Measurements from ENCODE around the gene LIMCH1. TPM values are rescaled to one million over a fixed set of nuclear protein-coding genes. Genes with fewer than 3 reads are reported as not detected.

The LIMCH1 gene
- total RNA-seq, 1 experiment from 2014 or later: 3.3 TPM

DNA sequence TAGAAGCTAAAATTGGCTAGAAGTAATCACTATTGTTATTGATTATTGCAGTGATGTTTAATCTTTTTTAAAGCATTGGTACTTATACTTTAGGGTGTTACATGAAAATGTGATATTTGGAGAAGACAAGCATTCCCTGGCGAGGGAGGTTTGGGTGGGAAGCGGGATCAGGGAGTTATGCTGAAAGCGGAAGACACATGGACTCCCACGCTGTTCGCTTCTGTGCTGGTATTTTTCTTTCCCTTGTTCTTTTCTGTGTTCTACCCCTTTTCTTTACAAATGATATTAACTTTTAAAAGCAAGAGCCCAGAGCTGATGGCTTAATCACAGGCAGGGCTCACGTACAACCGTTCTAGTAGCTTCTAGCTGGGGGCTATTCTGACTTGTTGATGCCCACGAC is 148.9 kb downstream of the LIMCH1 start:
- no CpG with 5 or more reads among the region's 8 CpGs for WGBS (ENCODE audit: extremely low coverage, insufficient read length, low lambda C conversion rate)
- no peaks in the 10 kb centered on the region for H3K27me3 ChIP-seq (ENCODE audit: insufficient read depth, low read length)
- no peak overlapping the region for H3T11ph ChIP-seq (ENCODE audit: low read length)
- H3K14ac ChIP-seq (ENCODE audit: insufficient read depth, low read length): no peak overlapping the region
- no peak overlapping the region for H2AFZ ChIP-seq (ENCODE audit: low read length)
- no peak overlapping the region for H3K4me3 Mint-ChIP-seq
- H3K9ac ChIP-seq (ENCODE audit: extremely low read depth, insufficient read length, low read length): no peak overlapping the region
- H3K9me3 Mint-ChIP-seq: no peaks in the 10 kb centered on the region
- H3K4me1 ChIP-seq (ENCODE audit: insufficient read depth, low read length): no peaks in the 10 kb centered on the region
- H3K36me3 Mint-ChIP-seq (ENCODE audit: insufficient read depth in 1 of 3, low read depth in 3 of 3): 0 out of 7 replicates have a peak, but pooled peaks cover 0 to 1% (median 0%) of the 10 kb centered on the region in 3 experiments
- no peak overlapping the region for H3K23ac ChIP-seq (ENCODE audit: insufficient read length, low read depth, low read length)
- H3K23me2 ChIP-seq (ENCODE audit: insufficient read length, low read depth, low read length, poor library complexity, severe bottlenecking): no peaks in the 10 kb centered on the region
- H2BK120ac ChIP-seq (ENCODE audit: low read depth, low read length, poor library complexity, severe bottlenecking): no peak overlapping the region
- H4K5ac ChIP-seq (ENCODE audit: insufficient read length, low read depth, low read length): no peak overlapping the region
- no peaks in the 10 kb centered on the region for H3K79me1 ChIP-seq (ENCODE audit: insufficient read depth, low read depth, low read length, poor library complexity, severe bottlenecking)
- no peaks in the 10 kb centered on the region for H3K4me1 Mint-ChIP-seq
- no peak overlapping the region for H2BK20ac ChIP-seq (ENCODE audit: low read depth, low read length, poor library complexity, severe bottlenecking)
- no peak overlapping the region for H3K18ac ChIP-seq (ENCODE audit: insufficient read length, low read depth, low read length)
- TF ChIP-seq, protein P1, sequence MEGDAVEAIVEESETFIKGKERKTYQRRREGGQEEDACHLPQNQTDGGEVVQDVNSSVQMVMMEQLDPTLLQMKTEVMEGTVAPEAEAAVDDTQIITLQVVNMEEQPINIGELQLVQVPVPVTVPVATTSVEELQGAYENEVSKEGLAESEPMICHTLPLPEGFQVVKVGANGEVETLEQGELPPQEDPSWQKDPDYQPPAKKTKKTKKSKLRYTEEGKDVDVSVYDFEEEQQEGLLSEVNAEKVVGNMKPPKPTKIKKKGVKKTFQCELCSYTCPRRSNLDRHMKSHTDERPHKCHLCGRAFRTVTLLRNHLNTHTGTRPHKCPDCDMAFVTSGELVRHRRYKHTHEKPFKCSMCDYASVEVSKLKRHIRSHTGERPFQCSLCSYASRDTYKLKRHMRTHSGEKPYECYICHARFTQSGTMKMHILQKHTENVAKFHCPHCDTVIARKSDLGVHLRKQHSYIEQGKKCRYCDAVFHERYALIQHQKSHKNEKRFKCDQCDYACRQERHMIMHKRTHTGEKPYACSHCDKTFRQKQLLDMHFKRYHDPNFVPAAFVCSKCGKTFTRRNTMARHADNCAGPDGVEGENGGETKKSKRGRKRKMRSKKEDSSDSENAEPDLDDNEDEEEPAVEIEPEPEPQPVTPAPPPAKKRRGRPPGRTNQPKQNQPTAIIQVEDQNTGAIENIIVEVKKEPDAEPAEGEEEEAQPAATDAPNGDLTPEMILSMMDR (conservative IDR thresholded peaks at IDR 0.05): no peak
- no peak overlapping the region for H3K4ac ChIP-seq (ENCODE audit: low read depth, low read length)
- H3K79me2 ChIP-seq (ENCODE audit: insufficient read depth, low read length): no peaks in the 10 kb centered on the region
- H3K27ac ChIP-seq (ENCODE audit: insufficient read length, low read depth, low read length): no peak overlapping the region
- no peak for DNase-seq
- H3K27me3 Mint-ChIP-seq (ENCODE audit: low read depth): no peaks in the 10 kb centered on the region
- H3K4me2 ChIP-seq (ENCODE audit: insufficient read depth, insufficient read length, low read length): no peak overlapping the region
- no peak overlapping the region for H2AK5ac ChIP-seq (ENCODE audit: insufficient read length, low read length)
- no peak overlapping the region for H3K56ac ChIP-seq (ENCODE audit: insufficient read length, low read depth, low read length)
- H3K27ac Mint-ChIP-seq: no peak overlapping the region
- H3K9me3 ChIP-seq (ENCODE audit: control insufficient read depth, low read depth, low read length): no peaks in the 10 kb centered on the region
- no peak overlapping the region for H2BK5ac ChIP-seq (ENCODE audit: insufficient read length, low read length)
- no peaks in the 10 kb centered on the region for H4K20me1 ChIP-seq (ENCODE audit: control insufficient read depth, insufficient read depth, insufficient read length)
- no peak overlapping the region for H2BK15ac ChIP-seq (ENCODE audit: low read depth, low read length)
- no peak overlapping the region for H4K8ac ChIP-seq (replicated peaks; ENCODE audit: insufficient read length, low read depth, low read length)
- H2BK12ac ChIP-seq (ENCODE audit: insufficient read length, low read depth, low read length): no peak overlapping the region
- H4K91ac ChIP-seq (ENCODE audit: insufficient read length, low read depth, low read length): no peak overlapping the region
